HepG2 (cell line): ENCODE results near the gene DDOST. TPM values are rescaled to one million over a fixed set of nuclear protein-coding genes. Genes with fewer than 3 reads are reported as not detected.

ENCODE experiments used
- ATF7 ChIP-seq, 2 experiments: fragments of 450-650 bp in 1 of 2; sonication (generic) in 1 of 2; formaldehyde crosslinking in 1 of 2; IDR thresholded peaks; 2 replicates each; pipeline versions ENCODE4 v1.4.0 to v1.6.1; 2016 to 2020; ENCODE audit warnings: antibody characterized with exemption in 1 of 2, mild to moderate bottlenecking in 1 of 2, missing genetic modification reagents in 1 of 2
- EP300 ChIP-seq, 3 experiments: sonication (generic) in 1 of 3; formaldehyde crosslinking in 1 of 3; IDR thresholded peaks; 2 replicates each; pipeline versions ENCODE4 v1.5.1 to v1.6.1; 2011 to 2020; ENCODE audit warnings: low read depth in 2 of 3, low read length in 2 of 3, borderline replicate concordance in 1 of 3, improper control_type of control experiment in 1 of 3, mild to moderate bottlenecking in 1 of 3, missing genetic modification reagents in 1 of 3, moderate library complexity in 1 of 3
- ETV6 ChIP-seq: sonication (generic); formaldehyde crosslinking; conservative IDR thresholded peaks from 2 replicates; pipeline ENCODE4 v1.4.0; 2020; ENCODE audit warnings: missing genetic modification reagents
- GABPB1 ChIP-seq: IDR thresholded peaks from 2 replicates; pipeline ENCODE4 v1.6.1; 2016; ENCODE audit warnings: mild to moderate bottlenecking, missing genetic modification reagents, moderate library complexity, missing compliant biosample characterization
- KDM2A ChIP-seq: sonication (generic); formaldehyde crosslinking; IDR thresholded peaks from 2 replicates; pipeline ENCODE4 v1.4.0; 2020; ENCODE audit warnings: low read depth, missing genetic modification reagents, borderline replicate concordance
- MYC ChIP-seq: sonication (generic); formaldehyde crosslinking; IDR thresholded peaks from 2 replicates; pipeline ENCODE4 v1.9.0; 2021; ENCODE audit warnings: missing genetic modification reagents, borderline replicate concordance
- NFKBIZ ChIP-seq: IDR thresholded peaks from 2 replicates; pipeline ENCODE4 v1.6.1; 2018; ENCODE audit warnings: missing genetic modification reagents, missing compliant biosample characterization
- RBFOX2 ChIP-seq: fragments of 200-400 bp; formaldehyde crosslinking; IDR thresholded peaks from 2 replicates; pipeline ENCODE4 v1.6.1; 2017; ENCODE audit warnings: low read depth, mild to moderate bottlenecking, low read length
- UBTF ChIP-seq: sonication (generic); formaldehyde crosslinking; IDR thresholded peaks from 2 replicates; pipeline ENCODE4 v1.4.0; 2020; ENCODE audit warnings: mild to moderate bottlenecking, missing genetic modification reagents
- ZNF556 ChIP-seq: sonication (generic); formaldehyde crosslinking; IDR thresholded peaks from 2 replicates; pipeline ENCODE4 v1.4.0; 2020; ENCODE audit warnings: mild to moderate bottlenecking, missing genetic modification reagents, borderline replicate concordance
- ZNF674 ChIP-seq: sonication (generic); formaldehyde crosslinking; IDR thresholded peaks from 2 replicates; pipeline ENCODE4 v1.5.0; 2020; ENCODE audit warnings: low read depth, mild to moderate bottlenecking, missing genetic modification reagents
- ZNF841 ChIP-seq: sonication (generic); formaldehyde crosslinking; IDR thresholded peaks from 2 replicates; pipeline ENCODE4 v1.8.1; 2023; ENCODE audit warnings: missing genetic modification reagents, borderline replicate concordance
- polyA plus RNA-seq, 8 experiments: library from polyadenylated mRNA; depleted of rRNA in 3 of 8; stranded (reverse) in 7 of 8; unstranded in 1 of 8; fragments of >200 nt; fragmentation: Illumina TruSeq in 4 of 8; extraction: Trizol in 4 of 8; gene quantifications; 2 replicates each; pipeline versions ENCODE4 v1.2.1 to v1.2.3, GENCODE V29; 2011 to 2016; ENCODE audit warnings: low read depth in 4 of 8, missing spikeins in 1 of 8, mixed read lengths in 1 of 8; ENCODE audit not compliant: insufficient read depth in 1 of 8
- total RNA-seq, 5 experiments: library from RNA; depleted of rRNA; stranded (reverse); fragments of >200 nt; fragmentation: Illumina TruSeq; extraction: Trizol; gene quantifications; 2 replicates each; pipeline ENCODE4 v1.2.3, GENCODE V29; 2016; ENCODE audit warnings: low read depth in 1 of 5
- TF ChIP-seq, protein P1 (sequence below): sonication (generic); formaldehyde crosslinking; IDR thresholded peaks from 2 replicates; pipeline ENCODE4 v1.4.0; 2020; ENCODE audit warnings: missing genetic modification reagents
- TF ChIP-seq, protein P2 (sequence below), 2 experiments: fragments of 450-650 bp in 1 of 2; sonication (generic) in 1 of 2; formaldehyde crosslinking; IDR thresholded peaks; 2 replicates each; pipeline versions ENCODE4 v1.5.0 to v1.8.0; 2020 to 2022; ENCODE audit warnings: mild to moderate bottlenecking in 1 of 2, missing genetic modification reagents in 1 of 2
- TF ChIP-seq, protein P3 (sequence below): sonication (generic); formaldehyde crosslinking; IDR thresholded peaks from 2 replicates; pipeline ENCODE4 v1.4.0; 2020; ENCODE audit warnings: mild to moderate bottlenecking, missing genetic modification reagents

The DDOST gene
- total and polyA plus RNA-seq, 2 of the 13 experiments (the other 11 are each of a cell fraction or from before 2014, with no cell fraction given) = 335 to 494 TPM

DNA sequence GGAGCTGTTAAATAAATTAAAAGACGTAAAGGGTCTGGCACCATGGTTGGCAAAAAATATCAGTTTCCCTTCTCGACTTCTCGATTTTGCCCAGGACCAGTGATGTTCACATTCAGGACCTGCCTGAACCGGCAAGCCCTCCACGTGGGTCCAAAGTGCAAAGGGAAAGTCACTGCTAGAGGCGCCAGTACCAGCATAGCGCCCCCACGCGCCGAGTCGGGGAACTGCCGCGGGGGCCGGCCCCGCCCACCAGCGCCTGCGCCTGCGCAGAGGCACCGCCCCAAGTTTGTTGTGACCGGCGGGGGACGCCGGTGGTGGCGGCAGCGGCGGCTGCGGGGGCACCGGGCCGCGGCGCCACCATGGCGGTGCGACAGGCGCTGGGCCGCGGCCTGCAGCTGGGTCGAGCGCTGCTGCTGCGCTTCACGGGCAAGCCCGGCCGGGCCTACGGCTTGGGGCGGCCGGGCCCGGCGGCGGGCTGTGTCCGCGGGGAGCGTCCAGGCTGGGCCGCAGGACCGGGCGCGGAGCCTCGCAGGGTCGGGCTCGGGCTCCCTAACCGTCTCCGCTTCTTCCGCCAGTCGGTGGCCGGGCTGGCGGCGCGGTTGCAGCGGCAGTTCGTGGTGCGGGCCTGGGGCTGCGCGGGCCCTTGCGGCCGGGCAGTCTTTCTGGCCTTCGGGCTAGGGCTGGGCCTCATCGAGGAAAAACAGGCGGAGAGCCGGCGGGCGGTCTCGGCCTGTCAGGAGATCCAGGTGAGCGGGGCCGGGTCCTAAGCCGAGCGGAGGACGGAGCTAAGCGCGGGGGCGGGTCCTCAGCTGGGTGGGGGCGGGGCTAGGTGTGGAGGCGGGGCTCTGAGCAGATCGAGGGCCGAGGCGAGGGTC is 27.7 kb downstream of the DDOST start, which contains the start of gene PINK1 (continued):
- TF ChIP-seq KDM2A (peak; percentile 27; the same call in 1 of the 2 replicates), GABPB1 (CRISPR knock-in tag) (peak; percentile 67; the same call in 1 of the 2 replicates), ZNF841 (CRISPR knock-in tag) (no peak), ATF7 (IDR thresholded peaks at IDR 0.05) (no peak), ATF7 (CRISPR knock-in tag; IDR thresholded peaks at IDR 0.05) (no peak), ZNF556 (CRISPR knock-in tag) (no peak), NFKBIZ (CRISPR knock-in tag) (no peak), MYC (CRISPR knock-in tag) (peak; percentile 66; the same call in 1 of the 2 replicates), UBTF (peak; percentile 81), EP300 (IDR thresholded peaks at IDR 0.05; ENCODE audit: low read depth in 2 of 2, low read length in 2 of 2) (peak; percentile 32 to 55; a peak in 2 of 4 replicates), EP300 (CRISPR knock-in tag; IDR thresholded peaks at IDR 0.05; ENCODE audit: borderline replicate concordance) (no peak), RBFOX2 (peak; percentile 69), ETV6 (CRISPR knock-in tag) (0 out of 2 replicates have a peak, but pooled peaks have one; percentile 6), ZNF674 (CRISPR knock-in tag) (0 out of 2 replicates have a peak, but pooled peaks have one; percentile 54)
- TF ChIP-seq, protein P1, sequence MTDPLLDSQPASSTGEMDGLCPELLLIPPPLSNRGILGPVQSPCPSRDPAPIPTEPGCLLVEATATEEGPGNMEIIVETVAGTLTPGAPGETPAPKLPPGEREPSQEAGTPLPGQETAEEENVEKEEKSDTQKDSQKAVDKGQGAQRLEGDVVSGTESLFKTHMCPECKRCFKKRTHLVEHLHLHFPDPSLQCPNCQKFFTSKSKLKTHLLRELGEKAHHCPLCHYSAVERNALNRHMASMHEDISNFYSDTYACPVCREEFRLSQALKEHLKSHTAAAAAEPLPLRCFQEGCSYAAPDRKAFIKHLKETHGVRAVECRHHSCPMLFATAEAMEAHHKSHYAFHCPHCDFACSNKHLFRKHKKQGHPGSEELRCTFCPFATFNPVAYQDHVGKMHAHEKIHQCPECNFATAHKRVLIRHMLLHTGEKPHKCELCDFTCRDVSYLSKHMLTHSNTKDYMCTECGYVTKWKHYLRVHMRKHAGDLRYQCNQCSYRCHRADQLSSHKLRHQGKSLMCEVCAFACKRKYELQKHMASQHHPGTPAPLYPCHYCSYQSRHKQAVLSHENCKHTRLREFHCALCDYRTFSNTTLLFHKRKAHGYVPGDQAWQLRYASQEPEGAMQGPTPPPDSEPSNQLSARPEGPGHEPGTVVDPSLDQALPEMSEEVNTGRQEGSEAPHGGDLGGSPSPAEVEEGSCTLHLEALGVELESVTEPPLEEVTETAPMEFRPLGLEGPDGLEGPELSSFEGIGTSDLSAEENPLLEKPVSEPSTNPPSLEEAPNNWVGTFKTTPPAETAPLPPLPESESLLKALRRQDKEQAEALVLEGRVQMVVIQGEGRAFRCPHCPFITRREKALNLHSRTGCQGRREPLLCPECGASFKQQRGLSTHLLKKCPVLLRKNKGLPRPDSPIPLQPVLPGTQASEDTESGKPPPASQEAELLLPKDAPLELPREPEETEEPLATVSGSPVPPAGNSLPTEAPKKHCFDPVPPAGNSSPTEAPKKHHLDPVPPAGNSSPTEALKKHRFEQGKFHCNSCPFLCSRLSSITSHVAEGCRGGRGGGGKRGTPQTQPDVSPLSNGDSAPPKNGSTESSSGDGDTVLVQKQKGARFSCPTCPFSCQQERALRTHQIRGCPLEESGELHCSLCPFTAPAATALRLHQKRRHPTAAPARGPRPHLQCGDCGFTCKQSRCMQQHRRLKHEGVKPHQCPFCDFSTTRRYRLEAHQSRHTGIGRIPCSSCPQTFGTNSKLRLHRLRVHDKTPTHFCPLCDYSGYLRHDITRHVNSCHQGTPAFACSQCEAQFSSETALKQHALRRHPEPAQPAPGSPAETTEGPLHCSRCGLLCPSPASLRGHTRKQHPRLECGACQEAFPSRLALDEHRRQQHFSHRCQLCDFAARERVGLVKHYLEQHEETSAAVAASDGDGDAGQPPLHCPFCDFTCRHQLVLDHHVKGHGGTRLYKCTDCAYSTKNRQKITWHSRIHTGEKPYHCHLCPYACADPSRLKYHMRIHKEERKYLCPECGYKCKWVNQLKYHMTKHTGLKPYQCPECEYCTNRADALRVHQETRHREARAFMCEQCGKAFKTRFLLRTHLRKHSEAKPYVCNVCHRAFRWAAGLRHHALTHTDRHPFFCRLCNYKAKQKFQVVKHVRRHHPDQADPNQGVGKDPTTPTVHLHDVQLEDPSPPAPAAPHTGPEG (CRISPR knock-in tag) = no peak
- TF ChIP-seq, protein P2, sequence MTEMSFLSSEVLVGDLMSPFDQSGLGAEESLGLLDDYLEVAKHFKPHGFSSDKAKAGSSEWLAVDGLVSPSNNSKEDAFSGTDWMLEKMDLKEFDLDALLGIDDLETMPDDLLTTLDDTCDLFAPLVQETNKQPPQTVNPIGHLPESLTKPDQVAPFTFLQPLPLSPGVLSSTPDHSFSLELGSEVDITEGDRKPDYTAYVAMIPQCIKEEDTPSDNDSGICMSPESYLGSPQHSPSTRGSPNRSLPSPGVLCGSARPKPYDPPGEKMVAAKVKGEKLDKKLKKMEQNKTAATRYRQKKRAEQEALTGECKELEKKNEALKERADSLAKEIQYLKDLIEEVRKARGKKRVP (CRISPR knock-in tag; IDR thresholded peaks at IDR 0.05) = peak in 1 of 2 experiments; percentile 49; a peak in 1 of 4 replicates
- TF ChIP-seq, protein P3, sequence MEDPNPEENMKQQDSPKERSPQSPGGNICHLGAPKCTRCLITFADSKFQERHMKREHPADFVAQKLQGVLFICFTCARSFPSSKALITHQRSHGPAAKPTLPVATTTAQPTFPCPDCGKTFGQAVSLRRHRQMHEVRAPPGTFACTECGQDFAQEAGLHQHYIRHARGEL (CRISPR knock-in tag) = no peak
